Tibial nerve (tissue), 4 donors: ENCODE measurements around the gene HAVCR2.

Experiments used
- CTCF ChIP-seq, 5 experiments: fragments of 200-600 bp in 3 of 5; fragments of 450-650 bp in 2 of 5; sonication (generic) in 3 of 5; IDR thresholded peaks; one replicate each; pipeline ENCODE4 v1.5.1; 2016 to 2019; ENCODE audit warnings: antibody characterized with exemption in 5 of 5, mild to moderate bottlenecking in 3 of 5, moderate library complexity in 2 of 5
- EP300 ChIP-seq, 2 donors: sonication (generic); formaldehyde crosslinking; IDR thresholded peaks; one replicate each; pipeline ENCODE4 v1.6.1; 2017; ENCODE audit warnings: antibody characterized with exemption in 2 of 2, mild to moderate bottlenecking in 1 of 2

GRCh38 chr5:157115502-157115901 lies 6.7 kb upstream of the HAVCR2 start:
- TF ChIP-seq CTCF (IDR thresholded peaks at IDR 0.05): no peak
- no peak for TF ChIP-seq EP300 (IDR thresholded peaks at IDR 0.05)
